GF-D8 (cell line): ENCODE results near the gene NSG1.
"Not testable (repeated sequence)": the region's sequence is repeated elsewhere in the genome, so short reads cannot be mapped to it uniquely, and the experiment has no call there.

Source experiments
- DNase-seq: peaks from one replicate; lab custom pipeline; 2025; lab: John Stamatoyannopoulos, UW

NSG1 gene

DNA sequence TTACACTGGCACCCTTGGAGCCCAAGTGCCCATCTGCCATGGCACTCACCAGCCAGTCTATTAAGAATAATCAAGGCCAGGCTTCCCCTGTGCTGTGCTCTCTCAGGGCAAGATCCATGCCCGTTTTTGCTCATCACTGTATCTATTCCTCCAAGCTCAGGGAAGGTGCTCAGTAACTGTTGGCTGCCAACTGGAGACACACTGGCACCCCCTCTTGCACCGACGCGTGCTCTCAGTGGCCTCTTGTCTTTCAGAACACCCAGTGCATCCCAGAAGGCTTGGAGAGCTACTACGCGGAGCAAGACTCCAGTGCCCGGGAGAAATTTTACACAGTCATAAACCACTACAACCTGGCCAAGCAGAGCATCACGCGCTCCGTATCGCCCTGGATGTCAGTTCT, 30.1 kb downstream of the NSG1 start:
- DNase-seq, result no peak

DNA sequence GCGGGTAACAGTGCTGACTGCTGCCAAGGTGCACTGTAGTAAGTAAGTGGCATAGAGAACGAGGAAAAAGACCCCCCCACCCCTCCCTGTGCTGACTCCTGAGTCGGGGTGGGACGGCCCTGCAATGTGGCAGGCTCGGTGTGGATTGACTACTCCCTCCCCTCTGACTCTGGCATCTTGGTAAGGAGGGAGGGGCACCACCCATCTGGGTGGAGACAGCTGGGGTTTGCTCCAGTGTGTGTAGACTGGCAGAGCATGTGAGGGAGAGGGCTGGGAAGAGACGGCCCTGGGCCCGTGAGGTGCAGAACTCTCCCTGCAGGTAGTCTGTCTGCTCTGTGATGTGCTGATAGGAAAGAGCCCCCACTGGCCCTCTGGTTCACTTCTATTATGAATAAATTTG, 31.0 kb downstream of the NSG1 start:
- no peak for DNase-seq

DNA sequence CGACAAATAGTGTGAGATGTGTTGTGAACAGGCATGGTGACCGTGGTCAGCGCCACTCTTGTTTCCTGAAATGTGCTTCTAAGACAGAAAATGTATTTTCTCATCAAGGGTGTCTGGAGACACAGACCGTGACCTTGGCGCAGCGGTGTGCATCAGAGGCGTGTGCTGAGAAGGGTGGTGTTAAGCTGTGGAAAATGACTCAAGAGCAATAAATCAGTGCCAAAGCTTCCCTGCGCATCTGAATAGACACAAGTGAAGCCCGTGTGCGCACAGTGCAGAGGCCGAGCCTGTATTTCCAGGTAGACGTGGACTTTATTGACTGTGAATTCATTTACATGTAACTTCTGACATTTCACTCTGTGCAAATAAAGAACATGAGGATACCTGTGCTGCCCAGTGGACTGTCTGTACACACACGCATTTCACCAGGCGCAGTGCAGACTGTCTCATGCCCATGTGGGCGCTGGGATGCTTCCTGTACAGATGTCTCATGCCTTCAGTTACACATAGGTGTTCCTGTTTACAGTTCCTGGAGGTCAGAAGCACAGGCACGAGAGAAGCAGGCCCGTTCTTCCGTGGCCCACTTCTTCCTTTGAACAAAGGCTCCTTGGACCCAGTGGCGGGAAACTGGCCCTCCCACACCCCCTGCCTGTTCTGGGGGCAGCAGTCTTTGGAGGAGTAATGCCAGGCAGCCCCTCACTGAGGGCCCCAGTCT, 31.9 kb downstream of the NSG1 start:
- DNase-seq, result no peak

DNA sequence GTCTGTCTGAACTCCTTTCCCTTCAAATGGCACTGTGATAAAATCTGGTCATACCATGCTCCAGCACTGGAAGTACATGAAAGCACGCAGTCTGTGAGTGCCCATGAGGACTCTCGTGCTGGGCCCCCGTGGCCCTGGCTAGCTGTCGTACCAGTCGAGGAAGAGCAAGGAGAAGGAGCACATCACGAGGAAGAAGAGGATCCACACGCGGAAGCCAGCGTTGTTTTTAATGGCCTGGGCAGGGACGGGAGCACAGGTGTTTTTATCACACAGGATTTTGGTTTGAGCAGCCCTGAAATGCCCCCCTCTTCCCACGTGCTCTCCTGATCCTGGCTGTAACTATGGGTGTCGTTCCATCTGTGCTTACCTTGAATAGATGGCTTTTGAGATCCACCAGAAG, 33.0 kb downstream of the NSG1 start:
- DNase-seq, result no peak

DNA sequence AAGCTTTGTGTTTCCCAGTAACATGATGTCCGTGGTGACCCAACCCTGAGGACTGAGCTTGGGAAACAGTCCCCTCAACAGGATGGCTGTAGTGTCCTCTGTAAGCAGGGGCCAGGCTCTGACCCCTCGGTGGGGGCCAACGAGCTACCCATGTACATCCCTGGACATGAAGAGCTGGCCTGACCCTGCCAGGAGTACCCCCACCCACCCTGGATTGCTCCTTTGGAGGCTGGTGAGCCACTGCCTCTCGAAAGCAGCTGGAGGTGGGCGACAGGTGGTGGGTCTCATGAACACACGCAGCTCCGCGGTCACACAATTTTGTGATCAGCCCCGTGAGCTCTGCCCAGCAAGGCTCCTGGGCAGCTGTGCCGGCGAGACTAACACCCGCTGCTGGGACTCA, 33.5 kb downstream of the NSG1 start:
- DNase-seq, result no peak

DNA sequence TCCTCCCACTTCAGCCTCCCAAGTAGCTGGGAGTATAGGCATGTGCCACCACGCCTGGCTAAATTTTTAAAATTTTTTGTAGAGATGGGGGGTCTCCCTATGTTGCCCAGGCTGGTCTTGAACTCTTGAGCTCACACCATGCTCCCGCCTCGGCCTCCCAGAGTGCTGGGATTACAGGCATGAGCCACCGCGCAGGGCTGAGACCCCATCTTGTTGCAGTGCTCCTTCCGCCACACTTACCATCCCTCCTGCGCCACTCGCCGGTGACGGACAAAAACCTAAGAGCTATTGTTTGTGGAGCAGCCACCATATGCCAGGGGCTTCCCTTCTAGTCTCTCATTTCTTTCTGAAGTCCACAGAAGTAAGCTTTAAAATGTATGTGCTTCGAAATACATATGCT, 34.5 kb downstream of the NSG1 start:
- DNase-seq, result no peak

DNA sequence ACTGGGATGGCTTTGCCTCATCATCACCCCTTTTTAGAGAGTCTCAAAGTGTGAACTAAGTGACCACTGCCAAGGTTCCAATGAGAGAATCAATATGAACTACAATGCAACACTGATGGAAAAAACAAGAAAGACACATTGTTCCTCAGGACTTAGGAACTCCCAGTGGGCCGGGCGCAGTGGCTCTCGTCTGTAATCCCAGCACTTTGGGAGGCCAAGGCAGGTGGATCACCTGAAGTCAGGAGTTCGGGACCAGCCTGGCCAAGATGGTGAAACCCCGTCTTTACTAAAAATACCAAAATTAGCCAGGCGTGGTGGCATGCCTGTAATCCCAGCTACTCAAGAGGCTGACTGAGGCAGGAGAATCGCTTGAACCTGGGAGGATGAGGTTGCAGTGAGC, 35.2 kb downstream of the NSG1 start:
- DNase-seq, result not testable (repeated sequence)

DNA sequence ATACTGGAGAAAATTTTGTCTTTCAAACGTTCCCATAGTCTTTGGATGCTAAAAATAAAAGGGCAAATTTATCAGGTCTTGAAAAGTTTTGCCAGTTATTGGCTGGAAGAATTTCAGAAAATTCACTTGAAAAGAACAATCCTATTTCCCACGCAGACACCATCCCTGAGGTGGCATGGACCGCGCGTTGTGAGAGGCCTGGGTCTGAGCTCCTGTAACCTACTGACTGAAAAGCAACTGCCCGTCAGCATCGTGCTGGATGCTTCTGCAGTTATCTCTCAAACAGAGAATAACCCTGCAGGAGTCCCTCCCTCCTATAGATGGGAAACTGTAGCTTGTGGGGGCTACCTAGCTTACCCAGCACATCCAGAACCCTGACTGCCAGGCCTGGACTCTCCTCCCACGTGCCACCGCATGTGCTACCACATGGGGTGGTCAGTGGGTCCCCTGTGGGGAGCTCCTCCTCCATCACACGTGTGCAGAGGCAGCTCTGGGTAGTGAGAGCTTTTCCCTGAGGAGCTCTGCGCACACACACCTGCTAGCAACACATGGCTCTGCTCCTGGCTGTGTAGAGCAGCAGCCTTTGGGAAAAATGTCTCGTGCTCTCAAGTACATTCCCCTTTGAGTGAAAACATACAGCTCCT, 36.1 kb downstream of the NSG1 start:
- no peak for DNase-seq

DNA sequence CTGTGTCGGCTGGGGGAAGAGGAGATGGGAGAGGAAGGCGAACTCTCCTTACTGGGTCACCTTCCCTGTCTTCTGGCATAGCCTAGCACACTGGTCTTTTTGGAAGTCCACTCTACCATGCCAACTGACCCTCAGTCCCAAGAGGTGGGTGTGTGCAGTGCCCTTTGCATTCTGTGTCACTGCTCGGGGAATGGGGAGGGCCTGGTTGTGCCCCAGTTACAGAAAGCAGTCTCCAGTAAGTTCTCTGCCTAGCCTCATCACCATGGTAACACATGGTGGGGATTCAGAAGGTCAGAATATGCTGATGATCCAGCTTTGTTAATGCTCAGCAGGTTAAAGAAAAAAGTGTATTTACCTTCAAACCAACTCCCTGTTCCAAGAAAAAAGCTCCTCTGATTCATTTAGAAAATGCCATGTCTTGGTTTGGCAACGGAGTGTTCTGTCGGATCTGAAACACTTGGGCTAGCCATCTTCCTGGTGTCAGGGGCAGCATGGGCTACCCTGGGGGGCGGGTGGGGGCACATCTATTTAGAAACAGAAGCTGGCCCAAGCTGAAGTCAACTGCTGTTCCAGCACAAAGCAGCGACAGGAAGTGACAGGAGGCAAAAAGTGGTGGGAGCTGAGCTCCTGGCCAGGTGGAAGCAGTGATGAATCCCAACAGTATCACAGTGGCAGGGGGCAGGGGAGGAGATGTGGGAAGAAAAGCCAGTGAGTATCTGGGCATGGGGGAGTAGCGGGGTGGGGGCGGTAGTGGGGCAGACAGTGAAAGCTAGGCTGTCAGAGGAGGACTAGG, 37.0 kb downstream of the NSG1 start:
- DNase-seq, result no peak

DNA sequence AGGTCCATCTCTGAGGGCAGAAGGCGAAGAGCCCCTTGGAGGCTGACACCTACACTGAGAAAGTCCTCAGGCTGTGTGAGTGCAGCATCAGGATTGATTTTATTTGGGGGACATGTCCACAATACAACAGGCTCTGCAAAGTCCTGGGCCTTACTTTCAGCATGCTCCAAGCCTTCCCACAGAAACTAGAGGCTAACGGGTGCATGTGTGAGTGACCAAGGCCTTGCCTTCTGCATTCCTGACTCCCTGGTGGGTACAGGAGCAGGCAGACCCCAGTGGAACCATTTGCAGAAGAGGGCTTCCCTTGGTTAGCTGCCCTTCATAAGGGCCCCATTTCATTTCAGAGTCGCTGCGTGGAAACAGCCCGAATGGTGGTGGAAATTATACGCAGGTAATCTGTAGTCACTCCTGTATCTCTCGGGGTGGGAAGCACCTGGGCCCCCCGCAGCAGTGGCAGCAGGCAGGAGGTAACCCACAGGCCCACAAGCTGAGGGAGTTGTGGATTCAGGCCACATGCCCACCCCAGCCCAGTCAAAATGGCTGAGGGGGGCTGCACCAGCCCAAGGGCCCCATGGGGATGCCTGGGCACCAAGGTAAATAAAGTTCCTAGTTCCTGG, 37.7 kb downstream of the NSG1 start:
- DNase-seq, result no peak

DNA sequence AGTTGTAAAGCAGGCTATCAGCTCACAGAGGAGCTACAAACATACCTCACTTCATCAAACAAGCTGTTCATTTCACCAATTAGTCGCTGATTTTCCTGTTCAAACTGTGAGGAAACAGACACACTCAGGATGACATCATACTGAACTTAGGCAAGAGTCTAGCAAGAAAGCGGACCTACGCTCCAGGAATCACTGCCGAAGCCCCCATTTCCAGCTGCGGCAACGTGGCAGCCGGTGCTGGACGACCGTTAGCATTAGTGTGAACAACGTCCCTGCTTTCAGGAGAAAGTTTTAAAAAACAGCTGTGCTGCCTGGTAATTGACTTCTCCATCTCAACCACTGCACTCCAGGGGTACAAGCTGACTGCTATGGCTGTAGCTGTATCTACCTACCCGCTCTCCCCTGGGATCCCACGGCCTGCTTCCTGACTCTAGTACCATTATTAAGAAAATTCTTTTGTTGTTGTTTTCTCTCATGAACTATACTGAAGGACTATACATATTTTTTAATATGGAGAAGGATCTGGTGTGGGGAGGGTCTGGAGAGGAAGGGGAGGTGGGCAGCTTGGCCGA, 38.3 kb downstream of the NSG1 start:
- no peak for DNase-seq

DNA sequence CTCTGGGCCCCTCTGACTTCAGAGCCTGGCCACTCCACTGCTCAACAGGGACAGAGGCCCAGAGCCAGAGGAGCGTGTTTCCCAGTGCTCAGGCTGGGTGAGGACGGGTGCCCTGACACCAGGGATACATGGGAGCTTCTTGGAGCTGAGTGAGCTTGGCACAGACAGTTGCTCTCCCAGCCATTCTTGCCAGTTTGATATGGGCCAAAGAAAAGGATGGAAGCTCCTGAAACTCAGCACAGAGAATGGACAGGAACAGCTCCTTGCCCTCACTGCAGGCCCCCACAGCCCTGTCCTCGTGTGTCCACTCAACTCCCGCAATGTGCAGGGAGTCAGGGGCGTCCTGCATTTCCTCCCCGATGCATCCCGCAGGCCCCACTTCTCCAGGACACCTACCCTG, 38.8 kb downstream of the NSG1 start:
- DNase-seq, result no peak

DNA sequence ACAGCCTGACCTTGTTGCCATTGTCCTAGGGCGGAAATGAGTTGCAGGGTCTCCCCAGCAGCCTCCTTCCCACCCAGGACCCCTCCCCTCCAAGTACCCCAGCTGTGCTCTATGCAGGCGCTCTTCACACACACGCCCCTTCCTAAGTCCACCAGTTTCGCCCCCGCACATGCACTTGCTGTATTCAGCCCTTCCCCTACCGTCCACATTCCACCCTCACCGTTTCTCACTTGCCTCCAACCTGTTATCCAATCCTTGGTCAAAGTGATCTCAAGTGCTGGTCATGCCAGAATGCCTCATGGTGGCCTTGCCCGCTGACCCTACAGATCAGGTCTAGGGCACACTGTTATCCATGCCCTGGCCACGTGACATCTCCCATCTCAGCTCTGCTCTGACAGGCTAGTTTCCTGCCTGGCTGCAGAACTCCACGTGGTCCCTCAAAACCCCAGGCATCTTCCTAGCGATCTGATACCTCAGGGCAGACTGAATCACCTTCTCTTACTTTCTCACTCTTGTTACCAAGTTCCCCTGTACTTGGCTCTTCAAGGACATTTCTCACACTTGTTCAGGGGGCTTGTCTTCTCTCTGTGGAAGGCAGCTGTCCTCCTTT, 39.7 kb downstream of the NSG1 start:
- DNase-seq, result no peak

DNA sequence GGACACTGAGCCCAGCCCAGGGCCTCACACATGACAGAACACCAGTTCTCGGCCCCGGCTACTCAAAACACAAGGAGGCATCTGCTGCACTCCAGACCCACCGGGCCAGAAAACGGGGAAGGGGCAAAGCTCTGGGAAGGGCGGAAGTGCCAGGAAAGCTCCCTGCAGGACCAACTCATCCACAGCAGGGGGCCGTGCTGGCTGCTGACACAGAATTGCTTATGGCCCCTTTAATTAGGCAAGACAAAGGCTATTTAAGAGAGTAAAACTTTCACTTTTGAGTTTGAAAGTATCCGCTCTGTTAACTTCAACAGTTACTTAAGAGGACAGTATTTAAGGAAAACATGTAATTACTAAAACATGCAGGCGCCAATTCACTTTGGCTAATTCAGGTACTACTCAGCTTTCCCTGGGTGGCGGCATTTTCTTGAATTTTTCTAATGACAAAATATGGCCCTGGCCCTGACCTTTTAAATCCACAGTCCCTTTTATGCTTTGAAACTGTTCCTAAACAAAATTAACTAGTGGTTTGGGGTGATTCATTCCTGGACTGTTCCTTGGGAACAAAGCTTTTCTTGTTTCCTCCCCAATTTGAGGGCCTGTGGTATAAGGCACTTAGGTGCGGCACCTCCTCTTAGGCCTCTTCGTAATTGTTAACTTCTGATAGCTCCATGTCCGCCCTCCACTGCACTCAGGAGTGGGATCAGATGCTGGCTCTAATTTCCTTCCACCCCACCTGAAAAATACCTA, 40.4 kb downstream of the NSG1 start:
- no peak for DNase-seq

DNA sequence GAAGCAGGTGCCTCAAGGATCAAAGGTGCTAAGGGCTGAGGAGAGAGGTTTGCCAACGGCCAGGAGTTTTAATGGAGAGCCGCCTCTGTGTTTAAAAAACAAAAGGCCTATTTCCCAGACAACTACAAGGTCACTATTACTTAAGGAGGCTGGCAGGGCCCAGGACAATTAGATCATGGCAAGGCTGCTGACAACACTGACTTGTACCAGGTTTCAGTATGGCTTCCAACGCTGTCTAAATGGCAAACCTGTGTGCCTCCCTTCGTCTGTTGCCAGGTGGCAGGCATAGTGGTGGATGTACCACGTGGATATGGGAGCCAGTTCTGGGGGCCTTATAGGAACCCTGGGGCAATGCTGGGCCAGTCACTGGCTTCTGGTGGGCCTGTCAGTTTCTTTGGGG, 41.0 kb downstream of the NSG1 start:
- no peak for DNase-seq

DNA sequence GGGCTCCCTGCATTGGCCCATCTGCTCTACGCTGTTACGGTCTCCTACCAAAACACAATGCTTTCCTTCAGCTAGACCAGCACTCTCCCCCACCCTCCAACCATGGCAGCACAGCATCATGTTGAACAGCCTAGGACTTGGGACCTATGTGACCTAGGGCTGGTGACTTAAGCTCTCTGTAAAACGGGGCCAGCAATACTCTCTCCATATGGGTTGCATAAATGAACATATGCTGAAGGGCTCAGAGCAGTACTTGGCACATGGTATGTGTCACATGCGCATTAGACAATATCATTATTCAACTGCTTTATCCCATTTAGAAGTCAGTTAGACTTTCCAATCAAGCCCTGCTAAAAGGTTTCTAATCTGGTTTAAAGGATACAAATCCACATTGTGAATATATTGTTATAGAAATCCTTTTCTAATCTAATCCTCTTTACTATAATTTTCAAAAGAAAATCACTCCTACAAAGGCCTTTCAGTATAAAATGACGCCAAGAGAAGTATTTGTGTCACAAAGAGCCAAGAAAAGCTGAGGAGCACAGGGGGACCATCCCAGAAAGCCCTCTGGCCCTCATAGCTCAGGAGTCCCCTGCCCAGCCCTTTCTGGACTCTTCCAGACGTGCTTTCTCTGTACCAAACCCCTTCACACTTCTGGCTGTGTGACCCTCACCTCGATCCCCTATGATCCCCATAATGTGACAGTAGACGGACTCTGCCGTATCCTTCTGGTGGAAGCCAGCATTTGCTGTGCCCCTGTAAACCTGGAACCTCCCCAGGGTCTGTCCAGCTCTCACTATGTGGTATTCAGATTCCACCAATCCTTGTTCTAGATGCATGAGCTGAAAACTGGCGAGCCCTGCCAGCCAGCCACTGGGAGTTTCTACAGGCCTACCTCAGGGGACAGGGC, 42.3 kb downstream of the NSG1 start:
- no peak for DNase-seq

DNA sequence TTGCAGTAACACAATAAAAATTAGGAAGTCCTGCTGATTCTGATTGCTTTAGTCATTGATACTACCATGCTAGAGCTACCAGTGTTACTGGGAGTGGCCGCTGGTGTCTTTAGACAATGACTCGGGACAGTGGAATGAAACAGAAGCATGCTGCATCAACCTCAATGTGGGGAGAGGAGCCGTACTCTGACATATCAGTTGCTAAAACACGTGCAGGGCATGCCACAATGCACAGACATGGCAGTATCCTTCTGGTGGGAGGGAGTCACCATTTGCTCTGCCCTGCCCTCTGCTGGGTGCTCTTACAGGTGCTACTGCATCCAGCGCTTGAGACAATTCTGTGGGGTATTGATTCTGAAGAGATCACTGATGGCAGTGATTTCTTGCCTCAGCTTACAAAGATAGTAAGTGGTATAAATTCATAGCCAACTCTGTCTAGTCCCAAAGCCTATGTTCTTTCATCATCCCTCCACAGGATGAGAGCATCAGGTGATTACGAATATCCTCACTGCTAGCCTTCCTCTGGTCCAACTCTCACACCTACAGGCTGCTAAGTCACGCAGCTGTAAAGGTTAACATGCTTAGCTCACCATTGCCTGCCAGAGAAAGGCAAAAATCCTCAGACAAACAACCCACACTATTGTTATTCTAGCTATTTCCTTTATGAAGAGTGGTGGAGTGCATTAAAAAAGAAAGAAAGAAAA, 43.7 kb downstream of the NSG1 start:
- no peak for DNase-seq

DNA sequence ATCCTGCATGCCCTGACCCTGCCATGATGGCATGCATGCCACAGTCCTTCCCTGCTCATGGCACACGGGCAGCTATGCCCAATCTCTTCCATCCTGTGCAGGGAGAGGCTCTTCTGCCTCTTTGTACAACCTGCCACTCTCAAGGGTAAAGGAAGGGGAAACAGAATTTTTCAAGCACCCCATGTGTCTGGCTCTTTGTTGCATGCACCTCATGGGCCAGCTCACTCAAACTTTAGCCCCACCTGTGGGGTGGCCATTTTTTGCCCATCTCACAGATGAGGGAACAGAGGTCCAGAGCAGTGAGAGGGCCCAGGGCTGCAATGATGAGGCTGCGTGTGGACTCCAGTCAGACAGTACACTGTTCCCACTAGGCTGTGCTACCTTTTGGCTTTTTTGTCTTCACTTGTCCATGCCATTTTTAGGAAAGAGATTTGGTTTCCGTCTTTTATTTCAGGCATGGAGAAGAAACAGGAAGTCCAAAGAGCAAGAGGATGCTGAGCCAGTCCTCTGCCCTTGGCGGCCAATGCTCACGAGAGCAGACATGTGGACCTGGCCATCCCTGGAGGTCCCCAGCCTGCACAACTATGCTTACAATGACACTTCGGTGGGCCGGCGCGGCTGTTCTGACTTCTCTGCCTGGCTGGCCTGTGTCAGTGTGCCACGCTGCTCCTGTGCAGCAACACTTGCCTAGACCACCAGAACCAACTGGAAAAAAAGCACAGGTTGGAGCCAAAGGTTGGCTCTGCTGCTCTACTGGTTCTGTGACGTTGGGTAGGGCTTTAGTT, 45.6 kb downstream of the NSG1 start:
- DNase-seq, result no peak

DNA sequence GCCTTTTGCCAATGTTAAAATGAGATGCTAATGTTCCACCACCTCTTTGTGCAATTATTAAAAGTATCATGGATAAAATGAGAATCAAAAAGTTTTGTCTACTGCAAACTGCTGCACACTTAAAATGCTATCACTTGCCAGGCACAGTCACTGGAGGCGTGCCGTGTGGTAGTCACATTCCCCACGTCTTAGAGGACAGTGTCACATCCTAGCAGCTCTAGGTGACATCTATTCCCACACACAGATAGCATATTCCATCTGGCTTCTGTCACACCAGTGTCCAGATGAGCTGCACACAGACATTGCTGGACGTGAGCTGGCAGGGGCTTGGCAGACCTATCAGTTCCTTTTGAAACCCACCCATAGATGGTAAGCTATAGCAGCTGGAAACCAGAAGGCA, 47.0 kb downstream of the NSG1 start:
- DNase-seq, result no peak
